IMR-90 (cell line): Measurements from ENCODE around the gene ETS1. TPM values are rescaled to one million over a fixed set of nuclear protein-coding genes. Genes with fewer than 3 reads are reported as not detected.

Source experiments
- ATAC-seq: fragments of 200-7000 bp; cut with Tn5 transposase; 2 replicates; pipeline ENCODE4 v1.9.1; 2020; ENCODE audit warnings: low read depth, mild to moderate bottlenecking, moderate library complexity
- BruUV-seq: library from RNA; stranded (reverse); fragments of 400-500 nt; replicated peaks from 2 replicates; lab custom pipeline; 2021; lab: Mats Ljungman, UMichigan
- CTCF ChIA-PET: fragments of 300-600 bp; formaldehyde crosslinking; extraction: SDS; loops from one replicate; lab custom pipeline; 2021; ENCODE audit warnings: antibody characterized with exemption; lab: Yijun Ruan, JAX
- POLR2A ChIA-PET: fragments of 300-600 bp; sonication (Branson Sonifier 250); formaldehyde crosslinking; loops from one replicate; lab custom pipeline; 2022; ENCODE audit warnings: antibody characterized with exemption; ENCODE audit not compliant: unreplicated experiment; lab: Charles Lee
- DNase-seq: peaks from one replicate; pipeline ENCODE4 v3.0.0; 2013
- H2AFZ ChIP-seq: replicated peaks from 2 replicates; pipeline ENCODE3; 2013; ENCODE audit warnings: low read length, mild to moderate bottlenecking; ENCODE audit not compliant: poor library complexity
- H2AK5ac ChIP-seq: 2 replicates; pipeline ENCODE4 v1.6.1; 2013; ENCODE audit warnings: low read depth, low read length, inconsistent platforms
- H2AK9ac ChIP-seq: replicated peaks from 2 replicates; pipeline ENCODE3; 2013; ENCODE audit warnings: mild to moderate bottlenecking, low read depth, low read length, moderate library complexity; ENCODE audit not compliant: poor library complexity
- H2BK120ac ChIP-seq: 2 replicates; pipeline ENCODE4 v1.6.1; 2013; ENCODE audit warnings: low read depth, low read length, inconsistent platforms
- H2BK15ac ChIP-seq: 3 replicates; pipeline ENCODE4 v1.6.1; 2013; ENCODE audit warnings: low read depth, low read length, inconsistent platforms
- H2BK20ac ChIP-seq: 2 replicates; pipeline ENCODE4 v1.6.1; 2013; ENCODE audit warnings: low read depth, mild to moderate bottlenecking, inconsistent platforms, low read length, moderate library complexity
- H2BK5ac ChIP-seq: 2 replicates; pipeline ENCODE4 v1.6.1; 2013; ENCODE audit warnings: mild to moderate bottlenecking, low read depth, low read length, inconsistent platforms; ENCODE audit not compliant: poor library complexity, severe bottlenecking
- H3K14ac ChIP-seq: replicated peaks from 2 replicates; pipeline ENCODE4 v1.6.1; 2013; ENCODE audit warnings: low read depth, low read length, inconsistent platforms
- H3K18ac ChIP-seq: 2 replicates; pipeline ENCODE4 v1.6.1; 2013; ENCODE audit warnings: low read depth, low read length, control low read depth
- H3K23ac ChIP-seq: 2 replicates; pipeline ENCODE4 v1.6.1; 2013; ENCODE audit warnings: low read depth, low read length, inconsistent platforms
- H3K27ac ChIP-seq: 2 replicates; pipeline ENCODE4 v1.5.1; 2013; ENCODE audit warnings: mild to moderate bottlenecking, control low read depth, low read length; ENCODE audit not compliant: insufficient read depth
- H3K27me3 ChIP-seq: 2 replicates; pipeline ENCODE4 v1.6.1; 2013; ENCODE audit warnings: low read length; ENCODE audit not compliant: control insufficient read depth, insufficient read depth
- H3K36me3 ChIP-seq: 2 replicates; pipeline ENCODE4 v1.6.1; 2013; ENCODE audit warnings: low read length, mixed read lengths; ENCODE audit not compliant: control insufficient read depth, insufficient read depth
- H3K4ac ChIP-seq: 2 replicates; pipeline ENCODE4 v1.6.1; 2013; ENCODE audit warnings: low read depth, low read length, inconsistent platforms
- H3K4me1 ChIP-seq: 2 replicates; pipeline ENCODE4 v1.6.1; 2013; ENCODE audit warnings: low read length, mixed read lengths; ENCODE audit not compliant: control insufficient read depth, insufficient read depth
- H3K4me2 ChIP-seq: 2 replicates; pipeline ENCODE4 v1.6.1; 2013; ENCODE audit warnings: low read depth, mild to moderate bottlenecking, control low read depth, low read length, moderate library complexity
- H3K4me3 ChIP-seq: 2 replicates; pipeline ENCODE4 v1.5.1; 2013; ENCODE audit warnings: low read depth, mild to moderate bottlenecking, control low read depth, low read length, moderate library complexity; ENCODE audit not compliant: insufficient read depth
- H3K56ac ChIP-seq: 2 replicates; pipeline ENCODE4 v1.6.1; 2013; ENCODE audit warnings: low read length, inconsistent platforms; ENCODE audit not compliant: insufficient read depth; ENCODE audit errors: extremely low read depth
- H3K79me1 ChIP-seq, 2 experiments: 2 replicates each; pipeline ENCODE4 v1.6.1; 2013; ENCODE audit warnings: low read length in 2 of 2, inconsistent platforms in 1 of 2, low read depth in 1 of 2
- H3K9ac ChIP-seq: 2 replicates; pipeline ENCODE4 v1.6.1; 2013; ENCODE audit warnings: low read depth, low read length, control low read depth
- H3K9me1 ChIP-seq: 2 replicates; pipeline ENCODE4 v1.6.1; 2013; ENCODE audit warnings: low read length, inconsistent platforms; ENCODE audit not compliant: insufficient read depth
- H3K9me3 ChIP-seq: 2 replicates; pipeline ENCODE4 v1.6.1; 2013; ENCODE audit warnings: low read length; ENCODE audit not compliant: control insufficient read depth, insufficient read depth
- H4K20me1 ChIP-seq: 2 replicates; pipeline ENCODE4 v1.6.1; 2013; ENCODE audit warnings: low read length, inconsistent platforms; ENCODE audit not compliant: insufficient read depth
- H4K5ac ChIP-seq: 2 replicates; pipeline ENCODE4 v1.6.1; 2013; ENCODE audit warnings: mild to moderate bottlenecking, low read depth, low read length, control low read depth
- H4K8ac ChIP-seq, 2 experiments: 2 replicates each; pipeline ENCODE4 v1.6.1; 2013; ENCODE audit warnings: low read depth in 2 of 2, low read length in 2 of 2, control low read depth in 1 of 2, inconsistent platforms in 1 of 2
- H4K91ac ChIP-seq: 2 replicates; pipeline ENCODE4 v1.6.1; 2013; ENCODE audit warnings: low read depth, low read length, inconsistent platforms; ENCODE audit not compliant: insufficient read depth
- BHLHE40 ChIP-seq: fragments of 150-350 bp; IDR thresholded peaks from 2 replicates; pipeline ENCODE4 v1.6.1; 2016; ENCODE audit warnings: mild to moderate bottlenecking, low read depth, low read length
- CEBPB ChIP-seq: IDR thresholded peaks from 2 replicates; pipeline ENCODE4 v1.6.1; 2012; ENCODE audit warnings: low read depth, low read length, improper control_type of control experiment
- CHD1 ChIP-seq: IDR thresholded peaks from 2 replicates; pipeline ENCODE4 v1.6.1; 2012; ENCODE audit warnings: low read depth, low read length, improper control_type of control experiment
- ELK1 ChIP-seq: fragments of 150-350 bp; IDR thresholded peaks from 2 replicates; pipeline ENCODE4 v1.6.1; 2016; ENCODE audit warnings: low read depth, mild to moderate bottlenecking, low read length, moderate library complexity, borderline replicate concordance
- FOS ChIP-seq: fragments of 150-350 bp; IDR thresholded peaks from 2 replicates; pipeline ENCODE4 v1.6.1; 2016; ENCODE audit warnings: low read depth, low read length
- MAFK ChIP-seq: IDR thresholded peaks from 2 replicates; pipeline ENCODE4 v1.6.1; 2012; ENCODE audit warnings: low read depth, low read length, improper control_type of control experiment
- MAZ ChIP-seq: IDR thresholded peaks from 2 replicates; pipeline ENCODE4 v1.6.1; 2012; ENCODE audit warnings: low read depth, mild to moderate bottlenecking, low read length, improper control_type of control experiment, moderate library complexity, borderline replicate concordance
- NFE2L2 ChIP-seq: fragments of 150-350 bp; IDR thresholded peaks from 2 replicates; pipeline ENCODE4 v1.6.1; 2016; ENCODE audit warnings: low read depth, mild to moderate bottlenecking, low read length
- RCOR1 ChIP-seq: IDR thresholded peaks from 2 replicates; pipeline ENCODE4 v1.6.1; 2012; ENCODE audit warnings: mild to moderate bottlenecking, low read length, improper control_type of control experiment; ENCODE audit not compliant: insufficient replicate concordance
- RFX5 ChIP-seq: IDR thresholded peaks from 2 replicates; pipeline ENCODE4 v1.8.0; 2012; ENCODE audit warnings: low read depth, mild to moderate bottlenecking, low read length, moderate library complexity
- SMC3 ChIP-seq: fragments of 150-350 bp; IDR thresholded peaks from 2 replicates; pipeline ENCODE4 v1.6.1; 2016; ENCODE audit warnings: low read depth, mild to moderate bottlenecking, antibody characterized with exemption, low read length, moderate library complexity
- WGBS, 2 experiments: methylation state at CpG; one replicate each; pipeline versions ENCODE4 v1.1.5 to v1.1.7; 2013; ENCODE audit warnings: missing lambda C conversion rate in 2 of 2; ENCODE audit not compliant: insufficient read length in 1 of 2; ENCODE audit errors: extremely low coverage in 2 of 2; 5-methylcytosine and 5-hydroxymethylcytosine counted together
- dilution Hi-C: fragments of 300-500 bp; cut with HindIII; formaldehyde crosslinking; loops from one replicate; pipeline ENCODE4 v1.14.3; 2018; ENCODE audit warnings: low sequenced_read_pairs; ENCODE audit not compliant: unreplicated experiment
- in situ Hi-C: fragments of 300-500 bp; cut with MboI; formaldehyde crosslinking; loops from 3 replicates; pipeline ENCODE4 v1.14.3; 2019; ENCODE audit warnings: low sequenced_read_pairs, inconsistent platforms, mixed read lengths
- intact Hi-C: fragments of 100-400 bp; cut with micrococcal nuclease; formaldehyde crosslinking; loops from 2 replicates; pipeline ENCODE4 v1.10.0; 2022
- polyA plus RNA-seq, 3 experiments: library from polyadenylated mRNA; depleted of rRNA; stranded (reverse); fragments of >200 nt; gene quantifications; 2 replicates each; pipeline ENCODE4 v1.2.3, GENCODE V29; 2012; ENCODE audit warnings: low replicate concordance in 1 of 3
- total RNA-seq: library from RNA; depleted of rRNA; stranded (reverse); fragments of >200 nt; gene quantifications from 2 replicates; pipeline ENCODE4 v1.2.3, GENCODE V29; 2012

Gene ETS1
- total and polyA plus RNA-seq, 2 of the 4 experiments (the other 2 are of a cell fraction), result 41.2 to 56.3 TPM

DNA sequence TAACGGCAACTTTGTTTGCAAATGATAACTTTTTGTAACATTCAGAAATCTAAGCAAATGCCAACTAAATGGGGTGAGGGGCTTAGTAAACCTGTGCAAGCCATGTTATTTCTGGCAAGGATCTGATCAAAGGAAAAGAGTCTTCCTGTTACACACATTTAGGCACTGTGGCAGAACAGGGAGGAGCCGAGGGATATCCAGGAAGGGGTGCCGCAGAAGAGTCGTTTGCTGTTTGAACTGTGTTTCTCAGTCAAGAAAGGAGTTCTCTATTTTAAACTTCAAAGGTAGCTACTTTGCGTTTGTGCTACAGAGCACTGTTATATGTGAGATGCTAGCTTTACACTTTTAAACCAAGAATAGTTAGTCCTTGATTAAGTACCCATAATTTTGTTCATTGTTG, 175.5 kb downstream of the ETS1 start:
- DNase-seq (no peak), ATAC-seq (no peak)
- no peaks in the 10 kb centered on the region for H3K36me3 ChIP-seq
- H3K9ac ChIP-seq, result no peak overlapping the region
- no peak overlapping the region for H3K4ac ChIP-seq
- H2BK15ac ChIP-seq, result no peak overlapping the region
- H3K9me1 ChIP-seq, result peaks cover 5% of the 10 kb centered on the region
- H3K27me3 ChIP-seq, result no peaks in the 10 kb centered on the region
- H3K79me1 ChIP-seq, result no peaks in the 10 kb centered on the region
- no TSS peak for BruUV-seq
- ChIA-PET POLR2A (no interaction called here), CTCF (interaction anchor here (0.8 kb wide), 1 partner anchor 12 kb away, joined by 3 read pairs; no protein-coding TSS in a partner anchor)
- no peak overlapping the region; the same call in 1 of the 2 replicates for H4K91ac ChIP-seq
- no peak overlapping the region for H2BK20ac ChIP-seq
- no peak overlapping the region for H2AFZ ChIP-seq
- H3K56ac ChIP-seq, result no peak overlapping the region
- no peaks in the 10 kb centered on the region for H3K9me3 ChIP-seq
- WGBS, 2 experiments, result no CpG with 5 or more reads among the region's 5 CpGs
- H3K4me1 ChIP-seq, result peaks cover 9% of the 10 kb centered on the region
- H2AK5ac ChIP-seq, result no peak overlapping the region
- H3K27ac ChIP-seq, result no peak overlapping the region
- intact Hi-C loops, result no loop called here
- no peak overlapping the region for H2BK120ac ChIP-seq
- dilution Hi-C loops, result no loop called here
- H3K14ac ChIP-seq, result no peak overlapping the region
- no peak overlapping the region for H3K18ac ChIP-seq
- no peak overlapping the region for H3K23ac ChIP-seq
- H2BK5ac ChIP-seq, result no peak overlapping the region
- in situ Hi-C loops, result loop anchor here (25.0 kb wide), 1 partner anchor 375 kb away; no protein-coding TSS in a partner anchor
- H4K20me1 ChIP-seq, result no peaks in the 10 kb centered on the region
- no peak overlapping the region for H4K5ac ChIP-seq
- no peak overlapping the region for H4K8ac ChIP-seq
- TF ChIP-seq RCOR1, result no peak
- TF ChIP-seq SMC3, result no peak
- no peak for TF ChIP-seq CEBPB
- no peak for TF ChIP-seq MAFK
- TF ChIP-seq FOS, result no peak
- TF ChIP-seq ELK1, result no peak
- TF ChIP-seq RFX5, result no peak
- no peak for TF ChIP-seq CHD1
- TF ChIP-seq MAZ, result no peak
- TF ChIP-seq NFE2L2, result no peak
- TF ChIP-seq BHLHE40, result no peak
- H2AK9ac ChIP-seq, result no peak overlapping the region
- no peak overlapping the region for H3K4me3 ChIP-seq
- H3K4me2 ChIP-seq, result no peak overlapping the region
